Activated CD4-positive, alpha-beta T cell treated with anti-CD3 and anti-CD28 coated beads, Interleukin-10, Interleukin-2, amounts not matched to agents 100 ng/mL and 50 ng/mL, durations not matched to agents 16 hours and 8 hours (primary cell): Measurements from ENCODE around the gene P3H3.
"Not testable (repeated sequence)": the region's sequence is repeated elsewhere in the genome, so short reads cannot be mapped to it uniquely, and the experiment has no call there.

ENCODE experiments used
- DNase-seq: peaks from one replicate; pipeline ENCODE4 v3.0.0-alpha.2; 2020

P3H3 gene

GRCh38 chr12:6867413-6868210, 39.4 kb downstream of the P3H3 start, which contains the start of gene TPI1:
Gene TPI1, plus strand, starts transcription at chr12:6867531. Its CDS starts 36 bp downstream, at chr12:6867567.
- DNase-seq, result peak; percentile 90

DNA sequence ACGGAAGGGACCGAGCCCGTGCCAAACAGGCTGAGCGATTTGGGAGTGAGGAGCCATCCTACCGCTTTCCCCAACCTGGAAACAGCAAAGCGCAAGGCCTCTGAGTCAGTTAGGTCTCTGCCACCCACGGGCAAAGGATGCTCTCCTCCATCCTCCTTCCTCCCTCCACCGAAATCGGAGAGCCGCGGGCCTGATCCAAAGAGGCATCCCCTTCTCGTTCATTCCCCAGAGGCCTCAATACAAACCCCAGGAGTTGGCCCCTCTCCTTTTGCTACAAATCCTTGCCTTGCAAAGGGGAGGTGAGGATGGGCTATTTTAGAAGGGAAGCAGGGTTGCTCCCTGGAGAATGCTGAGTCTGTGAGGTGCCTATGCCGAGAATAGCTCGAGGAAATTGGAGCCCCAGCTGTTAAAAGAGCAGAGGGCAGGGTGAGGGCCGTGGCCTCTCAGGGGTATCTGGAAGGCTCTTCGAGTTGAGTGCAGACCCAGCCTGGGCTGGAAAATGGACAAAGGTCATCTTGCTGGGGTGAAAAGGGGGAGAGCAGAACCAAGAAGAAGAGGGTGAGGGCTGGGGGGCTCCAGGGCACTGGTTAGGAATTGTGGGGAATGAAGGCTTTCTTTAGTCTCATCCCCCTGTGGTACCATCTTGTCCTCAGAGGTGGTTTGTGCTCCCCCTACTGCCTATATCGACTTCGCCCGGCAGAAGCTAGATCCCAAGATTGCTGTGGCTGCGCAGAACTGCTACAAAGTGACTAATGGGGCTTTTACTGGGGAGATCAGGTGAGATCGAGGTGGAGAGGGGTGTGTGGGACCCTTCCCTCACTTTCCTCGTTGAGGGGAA, 40.2 kb downstream of the P3H3 start:
- peak; percentile 35 for DNase-seq

GRCh38 chr12:6869049-6870021, 41.1 kb downstream of the P3H3 start:
- DNase-seq, result peak; percentile 87

- not testable (repeated sequence) for DNase-seq
Observed at GRCh38 chr12:6870304-6870703, 42.1 kb downstream of the P3H3 start.

- peak; percentile 73 for DNase-seq
Observed at GRCh38 chr12:6871052-6871957, 43.1 kb downstream of the P3H3 start.

DNA sequence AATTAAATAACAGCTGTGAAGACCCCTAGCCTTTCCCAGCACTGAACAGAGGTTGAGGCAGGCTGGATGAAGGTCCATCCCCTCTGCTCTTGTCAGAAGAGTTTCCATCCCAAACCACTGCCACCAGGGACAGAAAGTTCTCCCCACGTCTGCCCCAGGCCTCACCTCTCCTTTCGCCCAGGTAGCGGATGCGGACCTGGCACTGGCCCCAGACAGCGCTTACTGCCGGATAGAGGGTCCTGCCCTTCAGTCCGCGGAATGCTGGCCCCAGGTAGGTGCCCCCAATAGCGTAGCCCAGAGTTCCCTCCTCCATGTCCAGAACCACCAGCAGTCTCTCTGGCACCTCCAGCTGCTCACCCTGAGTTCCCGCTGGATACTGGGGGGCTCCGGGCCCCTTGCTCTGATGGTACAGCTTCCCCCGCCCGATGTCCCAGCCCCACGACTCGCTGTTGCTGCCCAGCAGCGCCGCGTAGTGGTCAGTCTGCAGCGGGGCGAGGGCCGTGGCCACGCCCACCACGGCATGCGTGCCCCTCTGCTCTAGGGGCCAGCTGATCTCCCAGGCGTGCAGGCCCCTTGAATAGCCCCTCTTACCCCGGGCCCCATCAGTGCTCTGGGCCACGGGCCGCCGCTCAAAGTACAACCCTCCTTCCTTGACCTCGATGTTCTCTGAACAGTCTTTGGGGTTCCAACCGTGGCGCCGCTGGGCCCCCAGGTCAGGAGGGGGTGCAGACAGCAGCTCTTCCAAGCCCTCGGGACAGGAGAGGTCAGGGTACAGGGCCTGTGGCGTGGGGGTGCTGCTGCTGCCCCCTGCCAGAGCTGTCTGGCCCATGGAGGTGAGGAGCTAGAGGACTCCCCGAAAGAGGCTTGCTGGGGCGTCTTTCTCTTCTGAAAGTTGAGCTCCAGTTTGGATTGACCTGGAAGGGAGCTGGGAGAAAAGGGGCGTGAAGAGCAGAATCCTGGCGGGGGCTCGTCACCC, 44.2 kb downstream of the P3H3 start:
- peak; percentile 90 for DNase-seq

DNA sequence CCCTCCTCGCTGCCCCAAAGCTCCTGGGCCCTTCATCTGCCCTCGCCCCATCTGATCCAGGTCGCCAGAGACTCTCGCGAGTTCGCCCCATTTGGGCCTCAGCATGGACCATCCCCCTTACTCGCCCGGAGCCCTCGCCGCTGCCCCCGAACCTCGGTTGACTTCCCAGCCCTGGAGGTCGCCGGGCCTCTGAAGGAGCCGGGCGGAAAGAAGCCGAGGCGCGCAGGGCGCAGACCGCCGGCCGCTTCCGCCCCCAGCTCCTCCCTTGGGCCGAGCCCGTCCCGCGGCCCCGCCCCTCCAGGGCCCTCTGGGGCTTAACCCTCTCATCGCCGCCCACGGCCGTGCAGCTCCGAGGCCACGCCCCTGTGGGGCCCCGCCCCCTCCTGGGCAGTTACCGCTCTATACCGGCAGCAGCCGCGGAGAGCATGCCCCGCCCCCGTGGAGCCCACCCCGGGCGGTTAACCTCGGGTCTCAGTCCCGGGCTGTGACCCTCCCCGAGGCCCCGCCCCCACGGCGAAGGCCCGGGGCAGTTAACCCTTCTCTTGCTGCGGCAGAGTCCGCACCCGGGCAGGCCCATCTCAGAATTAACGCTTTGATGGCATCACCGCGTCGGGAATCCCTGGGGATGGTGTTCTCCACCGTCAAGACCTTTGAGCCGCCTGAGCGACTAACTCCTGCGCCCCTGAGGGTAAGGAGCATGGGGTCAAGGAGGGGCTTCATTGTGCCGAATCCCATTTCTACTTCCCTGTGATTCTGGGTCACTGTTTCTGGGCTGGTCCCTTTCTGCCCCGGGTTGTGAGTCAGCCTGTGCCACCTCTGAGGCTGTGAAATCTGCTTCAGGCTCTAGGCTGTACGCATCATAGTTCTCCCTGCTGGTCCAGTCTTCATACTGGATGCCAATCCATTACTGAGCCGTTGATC, 45.1 kb downstream of the P3H3 start, which contains the start of gene SPSB2:
Gene SPSB2, minus strand, starts transcription at position 210 of the 921 bp plus-strand sequence. CDS start 402 bp downstream, outside the sequence.
- peak; percentile 99 for DNase-seq

DNA sequence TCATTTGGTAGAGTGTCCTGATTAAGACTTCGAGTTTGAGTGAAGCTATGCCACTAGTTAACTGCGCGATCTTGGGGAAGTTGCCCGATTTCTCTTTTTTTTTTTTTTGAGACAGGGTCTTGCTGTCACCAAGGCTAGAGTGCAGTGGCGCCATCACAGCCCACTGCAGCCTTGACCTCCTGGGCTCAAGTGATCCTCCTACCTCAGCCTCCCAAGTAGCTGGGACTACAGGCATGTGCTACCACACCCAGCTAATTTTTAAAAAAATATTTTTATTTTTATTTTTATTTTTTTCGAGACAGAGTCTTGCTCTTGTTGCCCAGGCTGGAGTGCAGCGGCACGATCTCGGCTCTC, 45.8 kb downstream of the P3H3 start:
- DNase-seq, result not testable (repeated sequence)

GRCh38 chr12:6879824-6880223, 51.6 kb downstream of the P3H3 start:
- not testable (repeated sequence) for DNase-seq

- no peak for DNase-seq
Observed at GRCh38 chr12:6883252-6883651, 55.0 kb downstream of the P3H3 start.

DNA sequence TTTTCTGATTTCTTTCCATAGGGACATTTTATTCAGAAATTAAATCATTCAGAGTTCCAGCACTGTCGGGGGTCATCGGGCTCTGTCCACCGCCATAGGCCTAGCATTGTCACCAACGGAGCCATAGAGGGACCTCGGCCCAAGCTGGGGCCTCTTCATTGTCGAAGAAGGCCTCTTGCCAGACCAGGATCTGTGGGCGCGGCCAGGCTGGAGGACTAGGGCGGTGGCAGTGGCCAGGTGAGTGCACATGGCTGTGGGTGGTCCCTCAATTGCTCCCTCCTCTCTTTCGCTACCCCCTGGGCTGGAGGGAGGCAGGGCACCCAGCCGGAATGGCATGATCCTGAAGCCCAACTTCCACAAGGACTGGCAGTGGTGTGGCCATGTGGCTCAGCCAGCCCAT, 55.5 kb downstream of the P3H3 start:
- no peak for DNase-seq

- no peak for DNase-seq
Observed at GRCh38 chr12:6884539-6884938, 56.3 kb downstream of the P3H3 start.

- not testable (repeated sequence) for DNase-seq
Observed at GRCh38 chr12:6886206-6886999, 58.2 kb downstream of the P3H3 start.

DNA sequence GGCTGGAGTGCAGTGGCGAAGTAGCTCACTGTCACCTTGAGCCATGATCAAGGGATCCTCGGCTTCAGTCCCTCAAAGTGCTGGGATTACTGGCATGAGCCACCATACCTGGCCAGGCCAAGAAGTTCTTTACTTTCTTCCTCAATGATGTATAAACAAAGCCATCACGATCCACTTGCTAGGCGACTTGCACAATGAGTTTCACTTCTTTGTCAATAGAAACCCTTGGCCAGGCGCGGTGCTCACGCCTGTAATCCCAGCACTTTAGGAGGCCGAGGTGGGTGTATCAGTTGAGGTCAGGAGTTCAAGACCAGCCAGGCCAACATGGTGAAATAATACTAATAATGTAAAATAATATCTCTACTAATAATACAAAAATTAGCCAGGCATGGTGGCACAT, 59.3 kb downstream of the P3H3 start:
- DNase-seq, result no peak

DNA sequence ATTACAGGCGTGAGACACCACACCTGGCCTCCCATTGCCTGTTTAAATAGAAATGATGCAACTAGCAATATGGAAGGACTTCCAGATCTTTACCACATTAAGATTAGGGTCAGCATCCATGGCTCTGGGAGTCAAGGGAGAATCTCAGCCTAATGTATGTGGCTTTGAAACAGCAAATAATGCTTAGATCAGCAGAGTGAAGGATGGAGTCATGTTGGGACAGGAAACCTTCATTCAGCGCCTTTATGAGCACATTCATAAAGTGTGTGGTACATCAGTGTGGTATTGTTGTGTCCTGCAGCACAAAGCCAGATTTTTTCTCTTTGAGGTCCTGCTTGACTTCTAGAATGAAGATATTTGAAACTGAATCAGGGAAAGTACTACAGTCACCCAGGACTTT, 60.2 kb downstream of the P3H3 start:
- peak; percentile 24 for DNase-seq

GRCh38 chr12:6888794-6889193, 60.6 kb downstream of the P3H3 start:
- DNase-seq, result not testable (repeated sequence)
